Stimulated activated effector memory CD8-positive, alpha-beta T cell treated with anti-CD3 and anti-CD28 coated beads, Interleukin-12 subunit alpha, Interleukin-12 subunit beta, amount 100 ng/mL, for 72 hours (primary cell): ENCODE results near the gene GTPBP1.

Experiments
- ATAC-seq: fragments of 150-1000 bp; cut with Tn5 transposase; 2 replicates; pipeline ENCODE4 v1.10.0; 2021
- DNase-seq, 2 donors: peaks; one replicate each; pipeline ENCODE4 v3.0.0; 2021 to 2022; ENCODE audit warnings: low spot score in 2 of 2
- H3K27ac Mint-ChIP-seq: one replicate; pipeline ENCODE4 v1.8.0; 2022; ENCODE audit warnings: mild to moderate bottlenecking, mixed read lengths
- H3K36me3 Mint-ChIP-seq: one replicate; pipeline ENCODE4 v1.8.0; 2022; ENCODE audit warnings: mild to moderate bottlenecking, mixed read lengths
- H3K4me1 Mint-ChIP-seq: one replicate; pipeline ENCODE4 v1.8.0; 2022; ENCODE audit warnings: mixed read lengths
- H3K4me3 Mint-ChIP-seq: one replicate; pipeline ENCODE4 v1.8.0; 2022; ENCODE audit warnings: mild to moderate bottlenecking, mixed read lengths
- H3K9me3 Mint-ChIP-seq: one replicate; pipeline ENCODE4 v1.8.0; 2022; ENCODE audit warnings: mixed read lengths

GTPBP1 gene

DNA sequence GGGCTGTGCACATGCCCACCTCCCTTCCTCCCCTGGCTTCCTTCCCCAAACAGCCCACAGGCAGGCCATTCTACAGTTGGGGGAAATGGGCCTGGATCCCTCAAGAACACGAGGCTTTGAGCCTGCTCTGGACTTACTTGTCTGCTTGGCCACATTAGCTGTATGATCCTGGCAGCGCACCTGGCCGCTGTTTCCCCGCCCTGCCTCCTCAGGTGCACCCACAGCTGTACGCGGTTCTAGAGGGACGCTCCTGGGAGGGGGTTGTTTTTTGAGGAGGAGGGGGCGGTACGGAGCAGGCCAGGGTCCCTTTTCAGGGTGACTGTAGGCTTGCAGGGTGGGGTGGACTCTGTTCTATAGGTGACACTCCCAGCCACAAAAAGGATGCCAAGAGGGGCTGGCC is 61.6 kb downstream of the GTPBP1 start:
- Mint-ChIP-seq H3K36me3 (no peaks in the 10 kb centered on the region), H3K4me1 (peaks cover 14% of the 10 kb centered on the region), H3K9me3 (no peaks in the 10 kb centered on the region), H3K27ac (no peak overlapping the region), H3K4me3 (no peak overlapping the region)
- no peak for DNase-seq
- ATAC-seq = no peak

DNA sequence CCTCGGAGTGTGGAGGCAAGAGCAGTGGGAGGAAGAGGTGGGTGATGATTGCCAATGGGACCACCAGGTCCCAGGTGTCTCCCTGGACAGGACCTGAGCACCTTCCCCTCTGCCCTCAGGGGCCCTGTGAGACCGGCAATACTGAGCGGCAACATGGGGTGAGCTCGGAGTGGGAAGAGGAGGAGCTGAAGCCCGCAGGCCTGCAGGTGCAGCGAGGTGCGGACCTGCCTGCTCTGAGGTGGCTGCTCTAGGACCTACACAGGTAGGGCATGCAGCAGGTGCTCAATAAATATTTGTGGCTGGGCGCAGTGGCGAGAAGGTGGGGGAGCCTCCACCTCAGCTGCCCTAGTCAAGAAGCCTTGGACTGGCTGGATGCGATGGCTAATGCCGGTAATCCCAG is 62.3 kb downstream of the GTPBP1 start:
- ATAC-seq = no peak
- H3K36me3 Mint-ChIP-seq = no peaks in the 10 kb centered on the region
- H3K4me1 Mint-ChIP-seq = peaks cover 14% of the 10 kb centered on the region
- H3K27ac Mint-ChIP-seq = no peak overlapping the region
- DNase-seq = no peak
- H3K4me3 Mint-ChIP-seq = no peak overlapping the region
- H3K9me3 Mint-ChIP-seq = no peaks in the 10 kb centered on the region

DNA sequence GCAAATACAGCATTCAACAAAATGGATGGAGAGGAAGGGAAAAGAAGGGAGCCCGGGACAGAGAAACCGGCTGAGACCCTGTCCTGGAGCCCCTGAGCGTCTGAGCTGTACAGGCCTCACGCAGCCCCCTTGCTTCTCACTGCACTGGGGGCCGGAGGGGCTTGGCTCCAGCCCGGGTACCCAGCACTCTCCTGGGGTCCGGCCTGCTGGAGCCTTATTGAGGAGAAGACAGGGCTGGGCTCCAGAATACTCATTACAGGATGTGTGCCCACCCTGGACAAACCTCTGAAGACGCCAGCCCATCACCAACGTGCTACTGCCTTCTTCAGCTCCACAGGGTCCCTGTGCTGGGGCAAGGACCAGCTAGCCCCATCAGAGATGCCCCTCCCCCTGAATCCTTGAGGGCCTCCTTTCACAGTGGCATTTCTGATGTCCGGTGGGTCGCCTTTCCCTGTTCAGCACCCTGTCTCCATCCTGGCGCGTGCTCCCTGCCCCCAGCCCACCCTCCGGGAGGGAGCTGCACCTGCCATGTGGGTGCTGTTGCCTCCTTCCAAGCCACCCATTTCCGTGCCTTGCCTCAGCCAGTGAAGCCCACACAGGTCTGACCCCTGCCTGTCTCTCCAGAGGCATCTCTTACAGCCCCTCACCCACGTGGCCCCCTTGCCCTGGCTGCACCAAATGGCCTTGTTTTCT is 64.7 kb downstream of the GTPBP1 start:
- Mint-ChIP-seq H3K4me1 (peaks cover 10% of the 10 kb centered on the region), H3K9me3 (no peaks in the 10 kb centered on the region), H3K4me3 (no peak overlapping the region), H3K27ac (no peak overlapping the region), H3K36me3 (no peaks in the 10 kb centered on the region)
- DNase-seq = no peak
- no peak for ATAC-seq

DNA sequence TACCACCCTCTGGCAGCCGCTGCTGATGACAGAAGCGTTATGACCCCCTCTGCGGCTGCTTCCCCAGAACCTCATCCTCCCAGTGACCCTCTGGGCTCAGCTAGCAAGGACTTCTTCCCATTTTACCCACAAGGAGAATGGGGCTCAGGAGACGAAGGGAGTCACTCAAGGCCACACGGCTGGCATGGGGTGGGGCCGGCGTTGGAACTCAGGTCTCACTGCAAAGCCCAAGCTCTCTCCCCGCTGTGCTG is 66.8 kb downstream of the GTPBP1 start:
- no peak overlapping the region for H3K4me3 Mint-ChIP-seq
- no peaks in the 10 kb centered on the region for H3K9me3 Mint-ChIP-seq
- no peaks in the 10 kb centered on the region for H3K36me3 Mint-ChIP-seq
- peaks cover 7% of the 10 kb centered on the region for H3K4me1 Mint-ChIP-seq
- DNase-seq (no peak), ATAC-seq (no peak)
- H3K27ac Mint-ChIP-seq = no peak overlapping the region

DNA sequence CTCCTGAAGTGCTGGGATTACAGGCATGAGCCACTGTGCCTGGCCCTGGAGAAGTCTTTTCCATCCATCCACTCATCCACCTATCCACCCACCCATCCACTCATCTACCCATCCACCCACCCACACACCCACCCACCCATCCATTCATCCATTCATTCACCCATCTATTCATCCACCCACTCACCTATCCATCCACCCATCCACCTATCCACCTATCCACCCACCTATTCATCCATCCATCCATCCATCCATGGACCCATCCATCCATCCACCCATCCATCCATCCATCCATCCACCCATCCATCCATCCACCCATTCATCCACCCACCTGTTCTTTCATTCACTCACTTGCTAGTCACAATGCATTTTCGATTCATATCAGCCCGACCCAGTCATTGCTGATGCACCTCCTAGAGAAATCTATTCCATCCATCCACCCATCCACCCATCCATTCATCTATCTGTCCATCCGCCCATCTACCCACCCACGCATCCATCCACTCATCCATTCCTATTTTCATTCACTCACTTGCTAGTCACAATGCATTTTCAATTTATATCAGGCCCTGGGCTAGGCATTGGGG is 67.7 kb downstream of the GTPBP1 start:
- Mint-ChIP-seq H3K4me3 (no peak overlapping the region), H3K9me3 (no peaks in the 10 kb centered on the region), H3K4me1 (peaks cover 7% of the 10 kb centered on the region)

DNA sequence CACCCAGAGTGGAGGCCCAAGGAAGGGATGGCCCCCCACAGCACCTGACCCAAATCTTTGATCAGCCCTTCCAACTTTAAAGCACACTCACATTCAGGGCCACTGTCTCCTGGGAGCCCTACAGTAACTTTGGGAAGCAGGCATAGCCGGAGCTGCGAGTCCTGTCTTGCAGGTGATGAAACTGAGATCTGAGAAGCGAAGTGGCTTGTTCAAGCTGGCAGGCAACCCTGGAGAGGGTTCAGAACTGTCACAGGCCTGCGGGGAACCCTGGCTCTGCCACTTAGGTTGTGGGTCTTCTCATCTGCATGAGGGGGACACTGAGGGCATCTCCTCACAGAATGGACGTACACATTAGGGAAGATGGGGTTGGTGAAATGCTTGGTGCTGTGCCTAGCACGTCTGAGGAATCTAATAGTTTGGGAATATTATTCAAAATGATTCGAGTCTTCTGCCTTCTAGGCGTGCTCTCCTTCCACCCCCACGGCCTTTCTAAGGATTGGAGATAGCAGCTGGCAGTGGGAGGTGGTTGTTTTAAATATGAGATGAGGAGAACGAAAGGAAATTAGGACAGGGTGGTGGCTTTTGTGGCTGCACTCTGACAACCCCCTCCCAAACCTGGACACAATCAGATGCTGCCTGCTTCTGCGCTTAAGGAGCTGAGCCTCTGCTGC is 68.9 kb downstream of the GTPBP1 start:
- Mint-ChIP-seq H3K9me3 (no peaks in the 10 kb centered on the region), H3K27ac (peak overlapping the region; percentile 20)
- no peak for ATAC-seq

More for the DNA sequence above, 67.7 kb downstream of the GTPBP1 start:
- ATAC-seq (no peak), DNase-seq (no peak)
- no peaks in the 10 kb centered on the region for H3K36me3 Mint-ChIP-seq
- no peak overlapping the region for H3K27ac Mint-ChIP-seq

DNA sequence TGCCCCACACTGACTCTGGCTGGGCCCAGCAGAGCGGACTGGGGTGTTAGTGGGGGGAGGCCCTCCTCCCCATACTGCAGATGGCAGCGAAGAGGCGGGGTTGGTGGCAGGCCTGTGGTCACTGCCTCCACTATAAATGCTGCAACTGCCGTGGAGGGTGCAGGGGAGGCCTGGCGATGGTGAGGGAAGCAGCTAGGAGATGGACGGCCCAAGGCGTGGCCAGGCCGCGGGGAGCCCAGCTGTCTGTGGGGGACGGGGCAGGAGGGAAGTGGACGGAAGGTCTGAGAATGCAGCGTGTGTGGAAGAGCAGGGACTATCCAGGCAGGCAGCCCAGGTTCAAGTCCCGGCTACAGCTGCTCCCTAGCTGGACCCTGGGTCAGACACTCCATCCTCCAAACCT is 69.9 kb downstream of the GTPBP1 start:
- DNase-seq = no peak
- no peaks in the 10 kb centered on the region for H3K9me3 Mint-ChIP-seq
- H3K4me1 Mint-ChIP-seq = no peaks in the 10 kb centered on the region
- no peaks in the 10 kb centered on the region for H3K36me3 Mint-ChIP-seq
- no peak for ATAC-seq
- H3K27ac Mint-ChIP-seq = peak overlapping the region; percentile 32
- no peak overlapping the region for H3K4me3 Mint-ChIP-seq

More for the DNA sequence above, 68.9 kb downstream of the GTPBP1 start:
- no peak for DNase-seq
- no peaks in the 10 kb centered on the region for H3K4me1 Mint-ChIP-seq
- H3K36me3 Mint-ChIP-seq = no peaks in the 10 kb centered on the region
- no peak overlapping the region for H3K4me3 Mint-ChIP-seq

DNA sequence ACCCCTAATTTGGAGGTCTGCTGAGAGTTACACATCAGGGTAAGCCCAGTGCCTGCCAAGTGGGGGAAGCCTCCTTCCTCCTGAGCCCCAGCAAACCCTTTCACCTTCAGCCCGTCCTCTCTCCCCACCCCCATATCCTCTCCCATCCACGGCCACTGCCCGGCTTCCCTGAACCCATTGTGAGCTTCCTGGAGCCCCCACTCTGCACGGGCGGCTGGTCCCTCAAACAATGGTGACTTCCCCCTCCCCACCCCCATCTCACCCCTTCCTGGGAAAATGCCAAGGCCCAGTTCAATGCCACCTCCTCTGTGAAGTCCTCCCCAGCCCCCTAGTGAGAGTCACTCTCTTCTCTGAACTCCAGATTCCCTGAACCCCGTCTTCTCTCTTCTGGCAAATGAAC is 70.3 kb downstream of the GTPBP1 start:
- Mint-ChIP-seq H3K9me3 (no peaks in the 10 kb centered on the region), H3K27ac (peak overlapping the region; percentile 38)

DNA sequence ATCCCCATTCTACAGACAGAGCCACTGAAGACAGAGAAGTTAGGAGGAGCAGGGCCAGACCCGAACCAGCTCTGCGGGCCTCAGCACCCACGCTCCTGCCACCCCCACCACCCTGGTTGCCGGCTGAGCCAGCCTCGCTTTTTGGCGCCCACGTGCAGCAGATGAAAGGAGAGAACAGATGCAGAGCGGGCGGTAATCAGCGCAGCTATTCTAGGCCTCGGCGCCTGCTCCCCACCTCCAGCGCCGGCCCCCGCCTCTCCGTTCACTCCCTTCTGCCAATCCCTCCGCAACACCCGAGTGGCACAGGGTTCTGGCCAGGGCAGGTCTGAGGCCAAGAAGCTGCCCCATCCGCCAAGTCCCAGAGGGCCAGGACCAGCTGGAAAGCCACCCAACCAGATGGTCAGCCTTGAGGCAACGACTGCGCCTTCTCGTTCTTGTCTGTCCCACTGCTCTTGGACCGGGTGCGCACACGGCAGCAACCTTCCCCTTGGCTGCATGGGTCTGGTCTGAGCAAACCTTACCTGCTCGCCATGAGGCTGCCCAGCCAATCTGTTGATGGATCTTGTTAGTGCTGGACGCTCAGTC is 71.4 kb downstream of the GTPBP1 start:
- ATAC-seq (no peak), DNase-seq (no peak)
- H3K36me3 Mint-ChIP-seq = no peaks in the 10 kb centered on the region
- H3K4me3 Mint-ChIP-seq = no peak overlapping the region
- no peaks in the 10 kb centered on the region for H3K9me3 Mint-ChIP-seq
- H3K4me1 Mint-ChIP-seq = peaks cover 4% of the 10 kb centered on the region
- no peak overlapping the region for H3K27ac Mint-ChIP-seq

More for the DNA sequence above, 70.3 kb downstream of the GTPBP1 start:
- Mint-ChIP-seq H3K36me3 (no peaks in the 10 kb centered on the region), H3K4me3 (no peak overlapping the region), H3K4me1 (no peaks in the 10 kb centered on the region)
- ATAC-seq (no peak), DNase-seq (no peak)

DNA sequence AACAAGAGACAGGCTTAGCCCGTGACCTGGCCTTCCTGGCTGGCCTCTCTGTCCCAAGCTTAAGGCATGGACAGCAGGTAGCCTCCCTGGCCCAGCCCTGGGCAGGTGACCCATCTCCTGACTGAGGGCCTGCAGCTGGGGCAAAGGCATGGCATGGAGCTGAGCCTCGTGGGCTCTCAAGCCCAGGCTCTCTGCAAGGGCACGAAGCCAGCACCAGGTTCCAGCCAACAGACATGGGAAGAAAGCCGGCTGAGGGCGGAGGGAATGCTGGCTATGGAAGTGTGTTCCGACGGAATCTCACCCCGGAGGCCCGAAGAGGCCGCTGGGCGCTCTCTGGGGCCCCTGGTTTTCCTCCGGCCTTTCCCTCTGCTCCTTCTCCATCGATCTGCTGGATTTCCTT is 75.3 kb downstream of the GTPBP1 start:
- DNase-seq (no peak), ATAC-seq (no peak)
- Mint-ChIP-seq H3K27ac (no peak overlapping the region), H3K36me3 (no peaks in the 10 kb centered on the region), H3K4me1 (peaks cover 7% of the 10 kb centered on the region), H3K9me3 (no peaks in the 10 kb centered on the region), H3K4me3 (no peak overlapping the region)

DNA sequence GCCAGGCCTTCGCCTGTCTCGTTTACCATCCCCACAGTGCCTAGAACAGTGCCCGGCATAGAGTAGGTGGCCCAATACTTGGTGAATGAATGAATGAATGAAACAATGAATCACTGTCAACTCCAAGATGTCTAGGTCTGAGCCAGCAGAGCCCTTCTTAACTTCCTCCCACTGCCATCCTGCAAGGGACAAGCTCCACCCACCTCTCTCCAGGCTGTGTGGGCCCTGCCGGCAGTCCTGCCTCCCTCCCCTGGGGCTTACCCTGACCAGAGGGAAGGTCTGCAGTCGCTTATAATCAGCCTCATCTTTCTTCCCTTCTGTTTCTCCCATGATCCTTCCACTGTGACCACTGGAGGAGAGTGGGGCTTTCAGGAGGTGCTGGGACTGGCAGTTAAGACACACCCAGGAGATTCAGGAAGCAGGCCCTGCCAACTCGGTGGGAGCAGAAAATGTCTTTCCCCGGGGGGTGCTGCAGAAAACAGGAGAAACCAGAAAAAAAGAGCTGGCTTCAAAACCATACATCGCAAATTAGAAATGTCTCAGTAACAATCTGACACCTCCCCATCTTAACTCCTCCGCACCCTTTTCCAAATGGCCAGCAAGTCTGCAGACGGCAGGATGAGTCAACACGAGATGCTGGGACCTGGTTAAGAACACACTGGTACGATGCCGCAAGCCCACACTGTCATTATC is 76.8 kb downstream of the GTPBP1 start:
- H3K27ac Mint-ChIP-seq = peak overlapping the region; percentile 43
- DNase-seq (no peak), ATAC-seq (no peak)
- no peak overlapping the region for H3K4me3 Mint-ChIP-seq
- no peaks in the 10 kb centered on the region for H3K36me3 Mint-ChIP-seq
- H3K9me3 Mint-ChIP-seq = no peaks in the 10 kb centered on the region
- peaks cover 7% of the 10 kb centered on the region for H3K4me1 Mint-ChIP-seq
